ENCODE results near the gene MFRP. TPM values are rescaled to one million over a fixed set of nuclear protein-coding genes. Genes with fewer than 3 reads are reported as not detected.
A peak's percentile ranks its signal among the peaks of the same experiment; 100 is the strongest.

MFRP gene
- total RNA-seq, 2 experiments from 2014 or later = not detected

DNA sequence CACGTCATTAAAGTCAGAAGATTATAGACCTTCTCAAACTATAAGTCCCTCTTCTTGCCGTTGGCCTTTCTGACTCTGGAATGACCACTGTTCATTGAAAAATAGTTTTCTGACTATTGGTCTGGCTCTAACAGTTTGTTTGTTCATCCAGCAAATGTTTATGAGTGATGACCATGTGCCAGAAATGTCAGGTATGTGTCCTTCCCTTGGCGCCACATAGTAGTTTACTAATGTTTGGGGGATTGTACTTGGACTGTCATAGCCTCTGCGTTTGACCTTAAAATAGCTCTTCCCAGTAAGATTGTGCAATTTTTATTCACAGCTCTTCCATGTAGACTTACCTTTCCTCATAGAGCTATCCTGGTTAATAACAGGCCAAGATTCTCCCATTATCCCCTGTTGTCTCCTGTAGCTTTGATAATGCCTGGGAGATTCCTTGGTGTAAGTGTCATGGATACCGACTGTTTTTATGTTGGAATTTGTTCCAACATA is 43.2 kb downstream of the MFRP start:
- Histone ChIP-seq H3K36me3 (ENCODE audit: insufficient read depth, low read length) (peaks cover 64% of the 10 kb centered on the region), H3K9me3 (ENCODE audit: control insufficient read depth in 1 of 2, insufficient read depth in 1 of 2, low read length in 2 of 2) (no peaks in the 10 kb centered on the region), H3K27me3 (ENCODE audit: control insufficient read depth in 1 of 2, insufficient read depth in 2 of 2, low read length in 2 of 2) (no peaks in the 10 kb centered on the region), H3K4me3 (ENCODE audit: low read length) (no peak overlapping the region), H3K4me1 (ENCODE audit: insufficient read depth, low read length) (peaks cover 26% of the 10 kb centered on the region), H3K27ac (ENCODE audit: low read depth in 1 of 2, low read length in 2 of 2) (no peak overlapping the region)
- ChIA-PET CTCF (interaction anchor here (0.5 kb wide), 1 partner anchor 9 kb away, joined by 3 read pairs; no protein-coding TSS in a partner anchor), POLR2A (no interaction called here)
- DNase-seq (no peak), ATAC-seq (ENCODE audit: poor library complexity) (no peak)
- H3K4me3 Mint-ChIP-seq = no peak overlapping the region
- intact Hi-C loops (cut with DNase I, micrococcal nuclease) = no loop called here
- peaks cover 35% of the 10 kb centered on the region for H3K4me1 Mint-ChIP-seq (ENCODE audit: low read depth)
- no peaks in the 10 kb centered on the region for H3K27me3 Mint-ChIP-seq
- TF ChIP-seq, protein P1, sequence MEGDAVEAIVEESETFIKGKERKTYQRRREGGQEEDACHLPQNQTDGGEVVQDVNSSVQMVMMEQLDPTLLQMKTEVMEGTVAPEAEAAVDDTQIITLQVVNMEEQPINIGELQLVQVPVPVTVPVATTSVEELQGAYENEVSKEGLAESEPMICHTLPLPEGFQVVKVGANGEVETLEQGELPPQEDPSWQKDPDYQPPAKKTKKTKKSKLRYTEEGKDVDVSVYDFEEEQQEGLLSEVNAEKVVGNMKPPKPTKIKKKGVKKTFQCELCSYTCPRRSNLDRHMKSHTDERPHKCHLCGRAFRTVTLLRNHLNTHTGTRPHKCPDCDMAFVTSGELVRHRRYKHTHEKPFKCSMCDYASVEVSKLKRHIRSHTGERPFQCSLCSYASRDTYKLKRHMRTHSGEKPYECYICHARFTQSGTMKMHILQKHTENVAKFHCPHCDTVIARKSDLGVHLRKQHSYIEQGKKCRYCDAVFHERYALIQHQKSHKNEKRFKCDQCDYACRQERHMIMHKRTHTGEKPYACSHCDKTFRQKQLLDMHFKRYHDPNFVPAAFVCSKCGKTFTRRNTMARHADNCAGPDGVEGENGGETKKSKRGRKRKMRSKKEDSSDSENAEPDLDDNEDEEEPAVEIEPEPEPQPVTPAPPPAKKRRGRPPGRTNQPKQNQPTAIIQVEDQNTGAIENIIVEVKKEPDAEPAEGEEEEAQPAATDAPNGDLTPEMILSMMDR (IDR thresholded peaks at IDR 0.05) = no peak
- peaks cover 84% of the 10 kb centered on the region for H3K36me3 Mint-ChIP-seq (ENCODE audit: low read depth)
- no peaks in the 10 kb centered on the region for H3K9me3 Mint-ChIP-seq
- H3K27ac Mint-ChIP-seq = peak overlapping the region; percentile 49

DNA sequence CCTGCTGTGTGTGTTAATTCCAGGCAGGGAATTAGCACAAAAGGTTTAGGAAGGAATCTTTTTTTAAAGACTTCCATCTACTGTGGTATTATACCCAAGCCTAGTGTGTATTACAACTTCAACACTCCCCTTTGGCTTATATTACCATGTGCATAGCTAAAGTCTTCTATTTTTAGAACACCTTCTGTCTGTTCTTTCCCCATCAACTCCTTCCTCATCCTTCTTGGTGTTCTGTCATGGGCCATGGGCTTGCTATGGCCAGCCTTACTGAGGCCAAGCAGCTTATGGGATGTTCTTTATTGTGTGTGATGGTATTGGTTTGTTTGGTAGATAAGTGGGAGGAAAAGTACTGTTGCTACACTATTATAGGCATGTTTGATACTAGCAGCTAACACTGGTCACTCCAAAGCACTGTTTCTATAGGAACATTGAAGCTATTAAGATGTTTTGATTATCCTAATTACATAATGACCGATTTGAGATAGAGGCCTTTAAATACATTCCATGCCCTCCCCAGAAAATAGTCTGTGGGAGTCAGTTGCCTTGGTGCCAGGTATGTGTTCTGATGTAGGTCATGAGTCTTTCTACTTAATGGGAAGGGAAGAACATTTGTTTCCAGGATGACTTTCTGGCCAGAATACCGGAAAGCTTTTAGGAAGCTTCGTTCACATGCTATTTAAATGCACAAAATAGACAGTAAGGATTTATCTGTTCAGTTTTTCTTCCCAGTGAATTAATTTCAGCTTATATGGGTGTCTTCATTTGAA is 46.1 kb downstream of the MFRP start:
- H3K27ac ChIP-seq (ENCODE audit: low read depth in 1 of 2, low read length in 2 of 2) = no peak overlapping the region
- Mint-ChIP-seq H3K27ac (no peak overlapping the region), H3K9me3 (no peaks in the 10 kb centered on the region), H3K4me3 (no peak overlapping the region), H3K27me3 (no peaks in the 10 kb centered on the region), H3K4me1 (ENCODE audit: low read depth) (peaks cover 12% of the 10 kb centered on the region), H3K36me3 (ENCODE audit: low read depth) (peaks cover 99% of the 10 kb centered on the region)
- DNase-seq = no peak
- CTCF ChIA-PET = interaction anchor here (1.1 kb wide), 1 partner anchor 16 kb away, joined by 3 read pairs; no protein-coding TSS in a partner anchor
- TF ChIP-seq, protein P1 (IDR thresholded peaks at IDR 0.05) = no peak
- H3K9me3 ChIP-seq (ENCODE audit: control insufficient read depth in 1 of 2, insufficient read depth in 1 of 2, low read length in 2 of 2) = no peaks in the 10 kb centered on the region
- POLR2A ChIA-PET = no interaction called here
- ATAC-seq (ENCODE audit: poor library complexity) = no peak
- no peak overlapping the region for H3K4me3 ChIP-seq (ENCODE audit: low read length)
- intact Hi-C loops (cut with DNase I, micrococcal nuclease) = no loop called here
- peaks cover 89% of the 10 kb centered on the region for H3K36me3 ChIP-seq (ENCODE audit: insufficient read depth, low read length)
- H3K27me3 ChIP-seq (ENCODE audit: control insufficient read depth in 1 of 2, insufficient read depth in 2 of 2, low read length in 2 of 2) = no peaks in the 10 kb centered on the region
- peaks cover 8% of the 10 kb centered on the region for H3K4me1 ChIP-seq (ENCODE audit: insufficient read depth, low read length)

DNA sequence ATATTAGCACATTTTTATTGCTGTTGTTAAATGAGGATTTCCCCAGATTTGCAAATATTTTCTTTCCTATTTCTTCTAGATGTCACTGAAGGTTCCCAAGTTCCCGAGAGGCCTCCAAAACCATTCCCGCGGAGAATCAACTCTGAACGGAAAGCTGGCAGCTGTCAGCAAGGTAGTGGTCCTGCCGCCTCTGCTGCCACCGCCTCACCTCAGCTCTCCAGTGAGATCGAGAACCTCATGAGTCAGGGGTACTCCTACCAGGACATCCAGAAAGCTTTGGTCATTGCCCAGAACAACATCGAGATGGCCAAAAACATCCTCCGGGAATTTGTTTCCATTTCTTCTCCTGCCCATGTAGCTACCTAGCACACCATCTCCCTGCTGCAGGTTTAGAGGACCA is 47.1 kb downstream of the MFRP start:
- peaks cover 93% of the 10 kb centered on the region for H3K36me3 ChIP-seq (ENCODE audit: insufficient read depth, low read length)
- ChIA-PET CTCF (interaction anchor here (1.1 kb wide), 1 partner anchor 15 kb away, joined by 3 read pairs; no protein-coding TSS in a partner anchor), POLR2A (no interaction called here)
- DNase-seq (no peak), ATAC-seq (ENCODE audit: poor library complexity) (no peak)
- H3K9me3 ChIP-seq (ENCODE audit: control insufficient read depth in 1 of 2, insufficient read depth in 1 of 2, low read length in 2 of 2) = no peaks in the 10 kb centered on the region
- no peak overlapping the region for H3K4me3 Mint-ChIP-seq
- no peaks in the 10 kb centered on the region for H3K9me3 Mint-ChIP-seq
- intact Hi-C loops (cut with DNase I, micrococcal nuclease) = no loop called here
- H3K4me1 ChIP-seq (ENCODE audit: insufficient read depth, low read length) = no peaks in the 10 kb centered on the region
- peaks cover 3% of the 10 kb centered on the region for H3K4me1 Mint-ChIP-seq (ENCODE audit: low read depth)
- peaks cover 98% of the 10 kb centered on the region for H3K36me3 Mint-ChIP-seq (ENCODE audit: low read depth)
- no peaks in the 10 kb centered on the region for H3K27me3 Mint-ChIP-seq
- H3K27ac ChIP-seq (ENCODE audit: low read depth in 1 of 2, low read length in 2 of 2) = no peak overlapping the region
- H3K27me3 ChIP-seq (ENCODE audit: control insufficient read depth in 1 of 2, insufficient read depth in 2 of 2, low read length in 2 of 2) = no peaks in the 10 kb centered on the region
- TF ChIP-seq, protein P1 (IDR thresholded peaks at IDR 0.05) = no peak
- no peak overlapping the region for H3K4me3 ChIP-seq (ENCODE audit: low read length)
- no peak overlapping the region for H3K27ac Mint-ChIP-seq
